ENCODE results near the gene SYNC.
"Not testable (repeated sequence)": the region's sequence is repeated elsewhere in the genome, so short reads cannot be mapped to it uniquely, and the experiment has no call there.

- TF ChIP-seq CTCF, POLR2AphosphoS5 (IDR thresholded peaks at IDR 0.05): not testable (repeated sequence)
Measured at GRCh38 chr1:32642292-32642827, 60.2 kb downstream of the SYNC start.

Data from esophagus muscularis mucosa (tissue), 3 donors.